ENCODE measurements around the gene NUDT2.

DNA sequence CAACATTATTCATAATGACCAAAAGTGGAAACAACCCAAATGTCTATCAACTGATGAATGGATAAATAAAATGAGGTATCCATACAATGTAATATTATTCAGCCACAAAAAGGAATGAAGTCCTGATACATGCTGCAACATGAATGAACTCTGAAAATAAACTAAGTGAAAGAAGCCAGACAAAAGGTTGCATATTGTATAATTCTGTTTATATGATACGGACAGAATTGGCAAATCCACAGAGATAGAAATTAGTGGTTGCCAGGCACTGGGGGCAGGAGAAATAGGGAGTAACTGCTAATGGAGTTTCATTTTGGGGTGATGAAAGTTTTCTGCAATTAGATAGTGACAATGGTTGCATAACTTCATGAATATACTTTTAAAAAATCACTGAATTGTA is 47.3 kb upstream of the NUDT2 start:
- TF ChIP-seq, protein P1, sequence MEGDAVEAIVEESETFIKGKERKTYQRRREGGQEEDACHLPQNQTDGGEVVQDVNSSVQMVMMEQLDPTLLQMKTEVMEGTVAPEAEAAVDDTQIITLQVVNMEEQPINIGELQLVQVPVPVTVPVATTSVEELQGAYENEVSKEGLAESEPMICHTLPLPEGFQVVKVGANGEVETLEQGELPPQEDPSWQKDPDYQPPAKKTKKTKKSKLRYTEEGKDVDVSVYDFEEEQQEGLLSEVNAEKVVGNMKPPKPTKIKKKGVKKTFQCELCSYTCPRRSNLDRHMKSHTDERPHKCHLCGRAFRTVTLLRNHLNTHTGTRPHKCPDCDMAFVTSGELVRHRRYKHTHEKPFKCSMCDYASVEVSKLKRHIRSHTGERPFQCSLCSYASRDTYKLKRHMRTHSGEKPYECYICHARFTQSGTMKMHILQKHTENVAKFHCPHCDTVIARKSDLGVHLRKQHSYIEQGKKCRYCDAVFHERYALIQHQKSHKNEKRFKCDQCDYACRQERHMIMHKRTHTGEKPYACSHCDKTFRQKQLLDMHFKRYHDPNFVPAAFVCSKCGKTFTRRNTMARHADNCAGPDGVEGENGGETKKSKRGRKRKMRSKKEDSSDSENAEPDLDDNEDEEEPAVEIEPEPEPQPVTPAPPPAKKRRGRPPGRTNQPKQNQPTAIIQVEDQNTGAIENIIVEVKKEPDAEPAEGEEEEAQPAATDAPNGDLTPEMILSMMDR (IDR thresholded peaks at IDR 0.05; ENCODE audit: poor library complexity), result no peak
- no peak for TF ChIP-seq EZH2phosphoT487 (IDR thresholded peaks at IDR 0.05; ENCODE audit: low read depth, severe bottlenecking, unreplicated experiment)

Data from hepatocyte (in vitro differentiated cells).